AG09319 (cell line): ENCODE results near the gene PSMG2.

Experiments used
- DNase-seq: peaks from one replicate; pipeline ENCODE4 v3.0.0-alpha.2; 2010; ENCODE audit warnings: low read depth; ENCODE audit errors: extremely low read depth
- TF ChIP-seq, protein P1 (sequence below): IDR thresholded peaks from 2 replicates; pipeline ENCODE4 v1.5.1; 2011; ENCODE audit warnings: low read depth, mild to moderate bottlenecking, inconsistent platforms, low read length, moderate library complexity

Gene PSMG2

DNA sequence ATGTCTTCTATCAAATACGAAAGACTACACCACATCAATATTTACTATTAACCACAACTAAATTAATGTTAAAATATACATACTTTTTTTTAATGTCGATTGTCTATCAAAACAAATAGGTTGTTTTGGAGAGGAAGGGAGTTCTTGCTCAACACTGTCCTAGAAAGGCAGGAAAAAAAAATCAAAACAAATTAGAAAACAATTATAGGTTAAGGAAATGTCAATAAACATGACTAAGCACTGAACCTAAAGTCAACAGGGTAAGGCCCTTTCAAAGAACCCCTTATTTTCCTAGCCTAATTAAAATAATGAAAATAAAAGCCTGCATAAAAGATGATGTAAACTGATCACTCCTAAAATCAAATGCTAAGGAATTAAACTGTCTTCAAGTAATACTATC lies 3.1 kb upstream of the PSMG2 start:
- DNase-seq: no peak
- TF ChIP-seq, protein P1, sequence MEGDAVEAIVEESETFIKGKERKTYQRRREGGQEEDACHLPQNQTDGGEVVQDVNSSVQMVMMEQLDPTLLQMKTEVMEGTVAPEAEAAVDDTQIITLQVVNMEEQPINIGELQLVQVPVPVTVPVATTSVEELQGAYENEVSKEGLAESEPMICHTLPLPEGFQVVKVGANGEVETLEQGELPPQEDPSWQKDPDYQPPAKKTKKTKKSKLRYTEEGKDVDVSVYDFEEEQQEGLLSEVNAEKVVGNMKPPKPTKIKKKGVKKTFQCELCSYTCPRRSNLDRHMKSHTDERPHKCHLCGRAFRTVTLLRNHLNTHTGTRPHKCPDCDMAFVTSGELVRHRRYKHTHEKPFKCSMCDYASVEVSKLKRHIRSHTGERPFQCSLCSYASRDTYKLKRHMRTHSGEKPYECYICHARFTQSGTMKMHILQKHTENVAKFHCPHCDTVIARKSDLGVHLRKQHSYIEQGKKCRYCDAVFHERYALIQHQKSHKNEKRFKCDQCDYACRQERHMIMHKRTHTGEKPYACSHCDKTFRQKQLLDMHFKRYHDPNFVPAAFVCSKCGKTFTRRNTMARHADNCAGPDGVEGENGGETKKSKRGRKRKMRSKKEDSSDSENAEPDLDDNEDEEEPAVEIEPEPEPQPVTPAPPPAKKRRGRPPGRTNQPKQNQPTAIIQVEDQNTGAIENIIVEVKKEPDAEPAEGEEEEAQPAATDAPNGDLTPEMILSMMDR: no peak

DNA sequence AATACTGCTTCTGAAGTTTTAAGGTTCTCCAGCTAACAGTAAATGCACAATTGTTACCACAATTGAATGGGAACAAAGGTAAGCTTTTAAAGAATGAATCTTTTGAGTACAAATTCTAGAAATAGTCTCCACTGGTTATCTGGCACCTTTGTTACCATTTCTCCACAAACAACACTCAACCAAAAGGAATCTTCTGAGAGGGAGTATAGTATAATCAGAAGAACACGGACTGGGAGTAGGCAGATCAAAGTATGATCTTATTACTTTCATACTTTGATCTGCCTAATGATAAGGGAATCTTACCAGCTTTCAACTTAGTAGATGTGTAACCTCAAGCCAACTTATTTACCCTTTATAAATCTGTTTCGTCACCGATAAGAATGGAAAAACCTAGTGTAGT lies 1.7 kb upstream of the PSMG2 start:
- TF ChIP-seq, protein P1: no peak
- no peak for DNase-seq

GRCh38 chr18:12703096-12703567 lies 290 bp downstream of the PSMG2 start:
- TF ChIP-seq, protein P1: no peak
- no peak for DNase-seq

DNA sequence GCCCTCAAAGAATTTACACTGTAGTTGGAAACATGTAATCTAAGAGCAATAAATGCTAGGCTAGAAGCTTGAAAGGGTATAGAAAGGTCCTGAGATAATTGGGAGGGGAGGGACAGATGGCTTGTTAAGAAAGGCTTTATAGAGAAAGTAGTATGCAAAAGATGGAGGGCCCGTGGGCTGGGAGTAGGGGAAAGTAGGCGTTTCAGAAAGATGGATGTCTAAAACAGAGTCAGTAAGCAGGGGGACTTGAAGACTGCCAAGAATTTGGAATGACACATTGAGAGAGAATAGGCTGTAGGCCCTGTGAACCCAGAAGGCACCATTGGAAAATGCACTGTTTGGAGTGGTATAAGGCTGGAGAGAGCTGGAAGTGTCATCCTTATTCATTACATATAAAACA lies 822 bp downstream of the PSMG2 start:
- no peak for DNase-seq
- TF ChIP-seq, protein P1: no peak

DNA sequence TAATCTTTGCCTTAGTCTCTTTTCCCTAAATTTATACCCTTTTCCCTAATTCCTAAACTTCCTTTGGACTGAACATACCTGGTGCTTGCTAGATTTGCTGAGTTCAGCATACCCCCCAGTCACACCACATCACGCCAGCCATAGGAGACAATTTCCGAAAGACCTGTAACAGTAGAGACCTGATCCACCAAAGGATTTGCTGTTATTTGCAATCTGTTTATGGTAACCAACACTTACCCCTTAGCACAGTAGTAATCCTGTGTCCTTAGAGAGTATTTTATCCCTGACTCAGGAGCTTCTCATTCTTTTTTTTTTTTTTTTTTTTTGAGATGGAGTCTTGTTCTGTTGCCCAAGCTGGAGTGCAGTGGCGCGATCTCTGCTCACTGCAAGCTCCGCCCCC lies 8.6 kb downstream of the PSMG2 start:
- TF ChIP-seq, protein P1: no peak
- no peak for DNase-seq

DNA sequence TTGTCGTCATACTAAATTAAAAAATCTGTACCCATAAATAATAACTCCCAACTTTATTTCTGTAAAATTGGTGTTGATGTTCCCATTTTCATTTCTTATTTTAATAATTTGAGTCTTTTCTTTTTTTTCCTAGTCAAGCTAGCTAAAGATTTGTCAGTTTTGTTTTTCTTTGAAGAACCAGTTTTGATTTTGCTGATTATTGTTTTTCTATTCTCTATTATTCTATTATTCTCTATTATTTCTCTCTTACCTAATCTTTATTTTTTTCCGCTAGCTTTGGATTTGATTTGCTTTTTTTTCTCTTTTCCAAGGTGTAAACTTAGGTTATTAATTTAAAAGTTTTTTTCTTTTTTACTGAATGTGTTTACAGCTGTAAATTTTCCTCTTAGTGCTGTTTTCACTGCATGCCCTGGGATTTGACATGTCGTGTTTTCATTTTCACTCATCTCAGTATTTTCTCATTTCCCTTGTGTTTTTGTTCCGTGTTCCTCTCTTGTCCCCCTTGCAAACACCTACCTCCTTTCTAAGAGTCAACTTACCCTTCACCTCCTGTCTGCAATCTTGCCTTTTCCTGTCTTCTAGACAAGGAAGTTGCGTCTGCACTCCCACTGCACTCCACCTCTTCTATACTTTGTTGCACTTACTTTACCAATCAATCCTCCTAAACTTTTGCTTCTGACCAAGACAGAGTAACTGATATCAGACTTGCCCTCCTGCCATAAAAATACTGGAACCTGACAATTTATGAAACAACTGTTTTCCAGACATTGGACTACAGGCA lies 18.8 kb downstream of the PSMG2 start:
- no peak for DNase-seq
- TF ChIP-seq, protein P1: no peak

DNA sequence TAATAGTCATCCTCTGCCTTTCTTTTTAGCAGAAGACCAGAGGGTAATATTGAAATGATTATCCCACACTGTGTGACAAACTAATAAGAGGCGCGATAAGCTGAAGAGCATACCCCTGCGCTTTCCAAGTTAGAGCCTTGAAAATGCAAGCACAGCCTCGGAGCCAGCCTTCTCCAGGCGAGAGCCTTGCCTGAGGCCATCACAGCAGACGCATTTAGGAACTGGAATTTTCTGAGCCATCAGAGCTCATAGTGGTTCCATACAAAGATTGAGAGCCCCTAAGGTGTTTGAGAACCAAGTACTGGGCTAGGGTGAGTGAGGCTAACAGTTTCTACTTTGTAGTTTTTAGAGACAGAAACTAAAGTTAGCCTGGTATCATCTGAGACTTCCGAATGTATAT lies 19.9 kb downstream of the PSMG2 start:
- no peak for DNase-seq
- TF ChIP-seq, protein P1: no peak
